Measurements from ENCODE around the gene GTF2I.

- TF ChIP-seq EZH2 (IDR thresholded peaks at IDR 0.05; ENCODE audit: borderline replicate concordance, low read length): no peak
- no peak for TF ChIP-seq CTCF (conservative IDR thresholded peaks at IDR 0.05 in 1 of 2, IDR thresholded peaks at IDR 0.05 in 1 of 2; ENCODE audit: extremely low read depth in 1 of 2, insufficient read depth in 1 of 2, low read depth in 1 of 2, low read length in 2 of 2)
These were observed 24.0 kb upstream of the GTF2I start for GRCh38 chr7:74633451-74633921.
